ENCODE data around the gene KCNMB2.

The KCNMB2 gene

DNA sequence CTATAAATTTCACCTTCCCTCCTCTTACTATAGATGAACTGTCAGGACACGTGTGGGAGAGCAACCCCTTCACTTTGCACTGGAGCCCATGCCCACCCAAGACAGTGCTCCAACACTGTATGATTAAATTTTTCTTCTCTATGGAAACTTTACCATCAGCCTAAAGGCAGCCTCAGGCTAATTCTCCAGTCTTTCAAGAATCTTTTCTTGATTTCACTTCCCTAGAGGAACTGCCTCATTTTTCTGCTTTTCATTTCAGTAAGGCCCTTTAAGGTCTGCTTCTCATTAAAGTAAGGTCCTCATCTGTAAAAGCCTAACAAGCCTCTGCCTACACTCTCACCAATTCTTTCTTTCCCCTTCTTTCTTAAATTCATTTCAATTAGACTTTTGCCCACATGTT, 137.3 kb downstream of the KCNMB2 start:
- TF ChIP-seq GATA2 (IDR thresholded peaks at IDR 0.05; ENCODE audit: low read depth, low read length) (no peak), GATA3 (IDR thresholded peaks at IDR 0.05; ENCODE audit: low read depth, low read length) (no peak)

DNA sequence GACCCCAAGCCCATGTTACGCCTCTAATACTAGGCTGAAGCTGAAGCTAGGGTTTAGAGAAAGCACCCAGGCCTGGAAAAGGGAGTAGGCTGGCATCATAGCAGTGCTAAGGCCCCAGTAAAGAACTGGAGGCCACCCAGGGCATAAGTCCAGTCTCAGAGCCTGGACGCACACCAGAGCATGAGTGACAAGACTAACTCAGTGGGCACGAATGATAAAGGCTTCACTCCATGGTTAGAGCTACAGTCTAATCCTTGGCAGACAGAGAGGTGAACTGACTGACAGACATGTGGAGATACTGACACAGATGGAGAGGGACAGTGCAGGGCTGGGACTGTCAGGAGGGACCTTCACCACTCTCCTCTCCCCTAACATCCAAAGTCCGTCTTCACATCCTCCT, 139.8 kb downstream of the KCNMB2 start:
- TF ChIP-seq GATA3 (IDR thresholded peaks at IDR 0.05; ENCODE audit: low read depth, low read length) = no peak
- TF ChIP-seq GATA2 (IDR thresholded peaks at IDR 0.05; ENCODE audit: low read depth, low read length) = no peak

DNA sequence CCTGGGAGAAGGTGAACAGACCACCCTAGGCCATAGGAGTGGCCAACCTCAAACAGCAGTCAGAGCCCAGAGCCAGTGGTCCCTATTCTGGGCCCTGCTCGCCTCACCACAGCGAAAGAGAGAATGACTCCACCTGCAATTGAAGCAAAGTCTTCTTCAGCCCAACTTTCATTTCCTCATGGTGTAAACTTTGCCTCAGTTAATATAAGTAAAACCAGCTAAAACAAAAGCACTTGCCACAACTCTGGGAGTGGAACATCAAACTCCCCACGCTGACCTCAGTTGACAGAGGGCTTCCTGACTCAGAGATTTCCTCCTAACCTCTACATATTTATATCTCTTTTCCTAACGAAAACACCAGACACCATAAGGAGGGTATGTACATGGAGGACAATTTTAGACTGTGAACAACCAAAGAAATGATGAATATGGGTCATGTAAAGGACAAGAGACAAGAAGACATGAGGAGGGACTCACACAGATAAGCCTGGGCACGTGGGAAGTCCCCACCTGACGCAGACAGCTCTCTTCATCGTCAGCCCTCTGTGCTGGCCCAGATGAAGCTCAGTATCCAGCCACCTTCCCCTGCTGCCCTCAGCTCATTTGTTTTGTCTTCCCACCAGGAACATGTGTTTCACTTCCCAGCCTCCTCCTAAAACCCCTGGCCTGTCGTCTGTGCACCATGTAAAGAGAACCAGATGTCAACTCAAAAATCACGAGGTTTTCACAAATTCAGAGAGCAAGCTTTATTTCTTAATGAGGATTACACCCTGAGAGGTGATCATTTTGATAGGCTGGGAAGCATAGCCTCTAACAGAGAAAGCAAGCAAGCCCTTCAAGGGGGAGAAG, 140.9 kb downstream of the KCNMB2 start:
- TF ChIP-seq GATA3 (IDR thresholded peaks at IDR 0.05; ENCODE audit: low read depth, low read length) = no peak

DNA sequence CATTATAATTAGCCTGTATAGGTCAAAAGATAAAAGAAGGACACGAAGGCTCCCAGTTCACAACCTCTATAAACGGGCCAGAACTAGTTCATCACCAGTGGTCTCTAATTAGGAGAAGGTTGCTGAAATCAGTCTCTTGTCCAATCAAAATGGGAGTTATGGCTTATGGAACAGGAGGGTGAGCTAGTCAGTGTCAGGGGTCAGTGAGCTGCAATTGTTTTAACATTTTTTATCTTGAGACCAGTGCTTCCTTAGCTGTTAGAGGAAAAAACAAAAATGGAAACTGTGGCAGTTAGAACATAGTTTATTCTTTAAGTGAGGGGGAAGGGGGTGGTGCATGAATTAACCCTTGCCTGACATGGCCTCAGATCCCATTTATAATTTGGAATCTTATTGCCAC, 141.7 kb downstream of the KCNMB2 start:
- no peak for TF ChIP-seq GATA3 (IDR thresholded peaks at IDR 0.05; ENCODE audit: low read depth, low read length)
- no peak for TF ChIP-seq GATA2 (IDR thresholded peaks at IDR 0.05; ENCODE audit: low read depth, low read length)

DNA sequence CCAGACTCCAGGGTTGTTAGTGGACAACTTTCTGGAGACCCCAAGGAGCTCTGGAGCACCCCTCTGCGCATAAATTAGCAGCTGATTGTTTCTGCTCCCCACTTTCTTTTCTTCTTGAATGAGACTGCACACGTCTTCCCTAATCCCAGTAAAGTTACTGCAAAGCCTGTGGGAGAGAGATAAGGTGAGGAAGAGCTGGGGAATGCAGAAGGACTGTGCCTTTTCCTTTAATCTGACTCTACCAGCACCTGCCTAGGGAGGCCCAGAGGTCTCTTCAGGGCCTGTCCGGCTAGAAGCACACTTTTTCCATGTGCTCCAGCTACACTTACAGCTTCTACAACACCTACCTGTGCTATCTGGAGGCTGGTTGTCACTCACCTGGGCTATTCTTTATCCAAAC, 143.8 kb downstream of the KCNMB2 start:
- TF ChIP-seq GATA2 (IDR thresholded peaks at IDR 0.05; ENCODE audit: low read depth, low read length) (no peak), GATA3 (IDR thresholded peaks at IDR 0.05; ENCODE audit: low read depth, low read length) (no peak)

DNA sequence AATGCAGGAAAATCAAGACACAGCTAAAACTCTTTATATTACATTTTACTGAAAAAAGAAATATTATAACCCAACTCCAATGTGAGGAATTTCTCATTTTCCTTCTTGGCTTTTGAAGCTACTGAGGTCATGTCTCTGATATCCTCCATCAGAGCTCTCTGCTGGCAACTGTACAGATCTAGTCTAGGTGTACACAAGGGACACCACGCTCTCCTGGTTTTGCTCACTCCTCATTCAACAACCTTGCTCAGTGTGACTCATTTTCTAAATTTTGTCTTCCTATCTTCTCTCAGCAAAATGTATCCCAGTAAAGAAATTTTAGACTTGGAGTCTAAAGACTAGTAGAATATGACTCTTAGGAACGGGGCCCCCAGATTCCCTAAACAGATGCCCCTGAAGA, 144.3 kb downstream of the KCNMB2 start:
- TF ChIP-seq GATA2 (IDR thresholded peaks at IDR 0.05; ENCODE audit: low read depth, low read length) = no peak
- no peak for TF ChIP-seq GATA3 (IDR thresholded peaks at IDR 0.05; ENCODE audit: low read depth, low read length)

DNA sequence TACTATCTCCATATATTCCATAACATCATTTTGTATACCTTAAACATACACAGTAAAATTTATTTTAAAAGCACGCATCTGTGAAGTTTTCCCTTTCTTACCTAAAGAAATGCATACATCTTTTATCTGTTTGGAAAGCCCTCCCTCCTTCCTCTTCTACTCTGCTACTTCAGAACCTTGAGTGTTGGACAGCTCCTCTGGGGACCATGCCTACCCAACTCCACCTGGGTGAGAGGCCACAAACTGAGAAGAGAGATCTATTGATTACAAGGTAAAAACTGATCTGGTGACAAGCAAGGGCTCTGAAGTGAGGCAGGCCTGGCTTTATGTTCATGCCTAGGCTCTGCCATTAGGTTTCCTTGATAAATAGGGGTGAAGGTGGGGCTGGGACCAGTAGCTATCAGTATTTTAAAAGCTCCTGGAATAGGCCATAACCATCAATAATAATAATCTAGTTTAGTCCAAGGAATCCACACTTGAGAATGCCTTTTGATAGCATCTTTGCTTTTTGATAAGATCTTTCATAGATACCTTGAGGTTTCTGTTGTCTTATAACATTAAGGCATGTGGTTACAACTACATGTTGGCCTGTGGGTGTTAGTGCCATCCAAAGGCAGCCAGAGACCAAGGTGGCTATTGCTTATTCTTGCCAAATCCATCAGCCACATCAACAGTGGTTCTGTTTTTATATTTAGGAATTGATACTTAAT, 148.8 kb downstream of the KCNMB2 start:
- TF ChIP-seq GATA2 (IDR thresholded peaks at IDR 0.05; ENCODE audit: low read depth, low read length) = no peak
- TF ChIP-seq GATA3 (IDR thresholded peaks at IDR 0.05; ENCODE audit: low read depth, low read length) = no peak

DNA sequence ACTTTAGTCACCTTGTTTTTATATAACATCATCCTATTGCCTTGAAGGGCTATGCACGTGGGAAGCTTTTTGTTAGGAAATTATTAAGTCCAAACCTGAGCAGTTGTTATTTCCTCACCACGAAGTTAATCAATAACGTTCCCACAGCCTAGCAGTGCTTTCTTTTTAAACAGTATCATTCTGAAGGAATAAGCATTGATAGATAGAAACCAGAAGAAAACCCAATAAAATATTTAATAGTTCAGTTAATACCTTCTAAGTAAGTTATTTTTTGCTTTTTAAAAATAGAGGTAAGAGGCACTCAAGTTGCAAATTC, 149.3 kb downstream of the KCNMB2 start:
- TF ChIP-seq GATA3 (IDR thresholded peaks at IDR 0.05; ENCODE audit: low read depth, low read length) = no peak
- no peak for TF ChIP-seq GATA2 (IDR thresholded peaks at IDR 0.05; ENCODE audit: low read depth, low read length)

DNA sequence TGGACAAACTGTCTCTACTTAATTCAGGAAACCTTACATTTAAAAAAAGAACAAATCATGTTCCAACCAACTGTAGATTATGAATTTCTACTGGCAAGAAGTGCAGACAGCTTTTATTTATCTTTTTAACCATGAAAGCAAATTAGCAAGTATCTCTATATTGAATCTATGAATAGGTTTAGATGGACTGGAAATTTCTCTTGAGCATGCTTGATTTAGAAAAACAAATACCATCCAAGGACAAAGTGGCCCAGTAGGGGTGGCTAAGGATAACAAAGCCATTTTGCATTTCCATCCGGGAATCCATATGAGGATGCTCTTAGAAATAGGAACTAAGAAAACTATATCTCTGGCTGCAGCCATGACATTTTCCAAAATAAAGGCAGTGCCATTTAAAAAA, 150.6 kb downstream of the KCNMB2 start:
- no peak for TF ChIP-seq GATA3 (IDR thresholded peaks at IDR 0.05; ENCODE audit: low read depth, low read length)
- TF ChIP-seq GATA2 (IDR thresholded peaks at IDR 0.05; ENCODE audit: low read depth, low read length) = no peak

DNA sequence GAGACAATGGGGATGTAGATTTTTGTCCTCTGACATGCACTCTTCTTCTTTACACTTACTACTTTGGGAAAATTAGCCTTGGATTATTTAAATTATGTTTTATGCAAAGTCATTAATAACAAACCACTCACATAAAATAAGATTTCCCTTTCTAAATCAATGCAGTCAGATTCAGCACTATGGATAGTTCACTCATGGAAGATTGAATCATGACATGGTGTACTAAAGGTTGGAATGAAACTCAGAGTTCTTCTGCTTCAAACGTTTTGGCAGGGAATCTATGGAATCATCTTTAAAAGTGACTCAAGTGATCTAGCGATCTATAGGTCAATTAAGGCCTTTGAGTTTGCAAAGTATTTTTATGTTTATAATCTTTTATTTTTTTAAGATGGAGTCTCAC, 154.3 kb downstream of the KCNMB2 start:
- TF ChIP-seq GATA2 (IDR thresholded peaks at IDR 0.05; ENCODE audit: low read depth, low read length) (no peak), GATA3 (IDR thresholded peaks at IDR 0.05; ENCODE audit: low read depth, low read length) (no peak)

DNA sequence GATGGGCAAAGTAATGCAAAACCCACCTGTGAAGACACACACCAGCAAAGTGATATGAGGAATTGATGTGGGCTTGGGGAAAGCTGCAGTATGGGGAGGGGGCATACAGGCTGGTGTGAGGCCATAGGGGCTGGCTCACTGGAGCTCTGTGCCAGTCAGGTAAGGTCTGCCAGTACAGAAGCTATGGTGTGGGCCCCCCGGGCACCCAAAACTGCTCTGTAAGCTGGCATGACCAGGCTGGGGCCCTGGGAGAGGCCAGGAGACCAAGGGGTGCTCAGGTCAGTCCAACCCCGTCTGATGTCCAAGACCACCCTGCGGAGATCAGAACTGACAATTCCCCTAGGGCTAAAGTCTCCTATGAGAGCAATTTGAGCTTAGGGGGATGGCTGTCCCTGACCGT, 163.1 kb downstream of the KCNMB2 start:
- no peak for TF ChIP-seq GATA3 (IDR thresholded peaks at IDR 0.05; ENCODE audit: low read depth, low read length)
- no peak for TF ChIP-seq GATA2 (IDR thresholded peaks at IDR 0.05; ENCODE audit: low read depth, low read length)

DNA sequence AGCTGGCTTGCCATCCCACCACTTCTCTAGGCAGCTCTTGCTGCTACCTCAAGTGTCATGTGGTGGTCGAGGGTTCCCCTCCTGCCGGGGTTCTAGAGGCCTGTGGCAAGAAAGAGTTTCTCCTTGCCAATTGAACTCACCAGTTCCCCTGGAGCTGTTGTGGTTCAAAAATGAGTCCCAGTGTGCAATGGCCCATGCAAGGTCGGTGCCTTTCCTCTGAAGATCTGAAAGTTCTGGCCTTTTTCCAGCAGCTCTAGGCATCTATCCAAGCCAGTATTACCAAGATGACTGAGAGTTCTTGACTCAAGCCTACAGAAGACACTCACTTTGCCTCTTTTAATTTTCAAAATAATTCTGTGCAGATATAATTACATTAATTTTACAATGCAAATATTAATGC, 163.6 kb downstream of the KCNMB2 start:
- no peak for TF ChIP-seq GATA2 (IDR thresholded peaks at IDR 0.05; ENCODE audit: low read depth, low read length)
- TF ChIP-seq GATA3 (IDR thresholded peaks at IDR 0.05; ENCODE audit: low read depth, low read length) = no peak

DNA sequence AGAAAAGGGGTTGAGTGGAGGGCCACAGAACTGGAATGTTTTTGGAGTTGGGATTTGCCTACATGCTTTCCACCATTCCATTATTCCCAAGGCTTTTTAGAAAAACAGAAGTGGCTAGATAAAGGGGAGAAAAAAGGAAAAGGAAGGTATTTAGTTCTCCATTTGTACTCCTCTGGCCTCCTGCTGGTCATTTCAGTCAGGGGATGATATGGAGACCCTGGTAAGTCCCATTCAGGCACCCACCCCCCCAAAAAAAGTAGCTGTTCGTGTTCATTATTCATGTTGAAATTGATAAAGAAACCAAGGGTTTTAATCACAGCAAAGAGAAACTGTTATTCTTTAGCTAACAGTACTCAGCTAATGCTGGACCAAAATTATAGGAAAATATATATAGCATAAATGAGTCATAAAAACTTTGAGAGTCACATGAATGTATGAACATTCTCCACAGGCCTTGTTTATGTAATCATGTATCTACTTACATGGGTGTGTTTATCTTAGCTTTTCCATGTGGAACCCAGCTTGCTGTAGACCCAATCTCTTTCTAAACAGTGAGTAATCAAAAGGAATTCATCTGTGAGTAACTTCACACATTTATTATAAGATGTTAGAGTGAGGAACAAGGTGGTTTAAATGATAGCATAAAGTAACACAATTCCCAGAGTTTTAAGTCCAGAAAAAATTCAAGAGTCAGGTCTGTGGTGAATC, 167.2 kb downstream of the KCNMB2 start:
- TF ChIP-seq GATA3 (IDR thresholded peaks at IDR 0.05; ENCODE audit: low read depth, low read length) (no peak), GATA2 (IDR thresholded peaks at IDR 0.05; ENCODE audit: low read depth, low read length) (no peak)

DNA sequence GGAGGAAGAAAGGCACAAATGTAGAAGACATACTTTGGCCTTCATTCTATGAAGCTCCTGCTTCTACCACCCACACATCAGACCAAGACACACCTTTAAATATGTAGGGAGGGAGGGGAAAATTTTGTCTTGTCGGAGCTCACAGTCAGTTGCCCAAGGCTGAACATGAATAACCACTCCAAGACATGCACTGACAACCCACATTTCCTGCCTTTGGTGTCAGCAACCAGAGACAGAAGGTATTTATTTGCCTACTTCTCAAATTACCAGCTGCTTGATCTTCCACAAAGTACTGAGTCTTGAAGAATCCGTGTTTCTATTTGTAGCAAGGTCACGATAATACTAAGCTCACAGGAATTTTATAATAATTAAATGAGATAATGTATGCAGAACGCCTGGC, 169.7 kb downstream of the KCNMB2 start:
- TF ChIP-seq GATA2 (IDR thresholded peaks at IDR 0.05; ENCODE audit: low read depth, low read length) (no peak), GATA3 (IDR thresholded peaks at IDR 0.05; ENCODE audit: low read depth, low read length) (no peak)

DNA sequence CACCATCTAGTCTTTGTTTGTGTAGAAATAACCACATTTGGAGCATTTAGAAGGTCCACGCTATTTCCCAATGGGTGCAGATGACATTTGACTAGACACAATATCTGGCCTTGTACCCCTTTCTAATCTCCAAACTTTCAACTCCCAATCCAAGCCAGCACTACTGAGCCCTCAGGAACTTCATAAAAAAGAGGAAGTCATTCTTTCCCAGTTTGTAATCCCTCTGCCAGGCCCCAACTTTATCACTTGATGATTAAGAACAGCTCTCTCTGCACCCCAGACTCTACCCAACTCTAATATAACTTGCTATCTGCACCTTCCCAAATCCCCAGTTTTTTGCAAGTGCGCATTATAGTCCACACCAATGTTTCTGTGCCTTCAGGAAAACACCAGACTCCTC, 170.2 kb downstream of the KCNMB2 start:
- no peak for TF ChIP-seq GATA3 (IDR thresholded peaks at IDR 0.05; ENCODE audit: low read depth, low read length)
- no peak for TF ChIP-seq GATA2 (IDR thresholded peaks at IDR 0.05; ENCODE audit: low read depth, low read length)

Measured in SH-SY5Y (cell line).